SK-N-SH treated with all-trans-retinoic acid at 6 μM for 48 hours (cell line): Measurements from ENCODE around the gene ERI3.

Experiments used
- ARNTL ChIP-seq: fragments of 450-650 bp; formaldehyde crosslinking; IDR thresholded peaks from 2 replicates; pipeline ENCODE4 v1.5.0; 2020; ENCODE audit warnings: low read depth, mild to moderate bottlenecking, moderate library complexity, borderline replicate concordance
- CSDC2 ChIP-seq: fragments of 250-450 bp; sonication (Bioruptor Pico); IDR thresholded peaks from 2 replicates; pipeline ENCODE4 v1.5.0; 2020; ENCODE audit warnings: mild to moderate bottlenecking, moderate library complexity
- ISL1 ChIP-seq: fragments of 250-450 bp; sonication (Bioruptor Pico); IDR thresholded peaks from 2 replicates; pipeline ENCODE4 v2.1.2; 2022; ENCODE audit warnings: mild to moderate bottlenecking, moderate library complexity
- PATZ1 ChIP-seq: fragments of 250-450 bp; sonication (Bioruptor Pico); IDR thresholded peaks from 2 replicates; pipeline ENCODE4 v1.8.0; 2020; ENCODE audit warnings: mild to moderate bottlenecking, moderate library complexity, borderline replicate concordance
- POU6F1 ChIP-seq: fragments of 250-450 bp; sonication (Bioruptor Pico); IDR thresholded peaks from 2 replicates; pipeline ENCODE4 v1.8.0; 2021; ENCODE audit warnings: low read depth, mild to moderate bottlenecking, moderate library complexity, borderline replicate concordance
- RARB ChIP-seq: fragments of 250-450 bp; sonication (Bioruptor Pico); IDR thresholded peaks from 2 replicates; pipeline ENCODE4 v1.8.0; 2021; ENCODE audit warnings: mild to moderate bottlenecking, moderate library complexity
- SNAI2 ChIP-seq: fragments of 250-450 bp; sonication (Bioruptor Pico); IDR thresholded peaks from 2 replicates; pipeline ENCODE4 v1.5.0; 2020; ENCODE audit warnings: mild to moderate bottlenecking, moderate library complexity
- TSHZ2 ChIP-seq: fragments of 250-450 bp; sonication (Bioruptor Pico); IDR thresholded peaks from 2 replicates; pipeline ENCODE4 v1.5.0; 2020; ENCODE audit warnings: mild to moderate bottlenecking, moderate library complexity
- ZNF565 ChIP-seq: fragments of 450-650 bp; formaldehyde crosslinking; conservative IDR thresholded peaks from 2 replicates; pipeline ENCODE4 v1.5.0; 2020; ENCODE audit warnings: low read depth, mild to moderate bottlenecking, moderate library complexity
- ZNF70 ChIP-seq: fragments of 450-650 bp; formaldehyde crosslinking; IDR thresholded peaks from 2 replicates; pipeline ENCODE4 v1.5.0; 2020; ENCODE audit warnings: mild to moderate bottlenecking, moderate library complexity
- TF ChIP-seq, protein P1 (sequence below): fragments of 250-450 bp; sonication (Bioruptor Pico); IDR thresholded peaks from 2 replicates; pipeline ENCODE4 v1.5.1; 2020; ENCODE audit warnings: low read depth, mild to moderate bottlenecking, moderate library complexity

DNA sequence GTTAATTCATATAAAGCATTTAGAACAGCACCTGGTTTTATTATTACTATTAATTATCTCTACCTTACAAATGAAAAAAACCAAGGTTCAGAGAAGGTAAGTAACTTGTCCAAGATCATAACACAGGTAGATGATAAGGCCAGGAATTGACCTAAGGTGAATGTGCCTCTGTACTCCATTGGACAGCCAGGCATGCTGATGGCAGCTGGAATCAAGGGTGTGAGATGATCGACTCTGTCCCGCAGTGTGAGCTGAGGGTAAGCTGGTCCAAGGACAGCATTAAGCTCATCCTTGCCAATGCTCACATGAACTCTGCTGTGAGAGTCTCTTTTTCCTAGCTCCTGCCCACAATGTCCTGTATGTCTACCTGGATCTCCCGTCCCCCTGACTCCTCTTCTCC, 83.4 kb downstream of the ERI3 start:
- TF ChIP-seq ISL1 (no peak), TSHZ2 (CRISPR knock-in tag) (no peak), SNAI2 (CRISPR knock-in tag) (no peak), RARB (CRISPR knock-in tag) (no peak), CSDC2 (CRISPR knock-in tag) (no peak), PATZ1 (CRISPR knock-in tag) (no peak), POU6F1 (CRISPR knock-in tag) (no peak), ZNF565 (CRISPR knock-in tag) (no peak), ZNF70 (CRISPR knock-in tag) (no peak), ARNTL (no peak)
- TF ChIP-seq, protein P1, sequence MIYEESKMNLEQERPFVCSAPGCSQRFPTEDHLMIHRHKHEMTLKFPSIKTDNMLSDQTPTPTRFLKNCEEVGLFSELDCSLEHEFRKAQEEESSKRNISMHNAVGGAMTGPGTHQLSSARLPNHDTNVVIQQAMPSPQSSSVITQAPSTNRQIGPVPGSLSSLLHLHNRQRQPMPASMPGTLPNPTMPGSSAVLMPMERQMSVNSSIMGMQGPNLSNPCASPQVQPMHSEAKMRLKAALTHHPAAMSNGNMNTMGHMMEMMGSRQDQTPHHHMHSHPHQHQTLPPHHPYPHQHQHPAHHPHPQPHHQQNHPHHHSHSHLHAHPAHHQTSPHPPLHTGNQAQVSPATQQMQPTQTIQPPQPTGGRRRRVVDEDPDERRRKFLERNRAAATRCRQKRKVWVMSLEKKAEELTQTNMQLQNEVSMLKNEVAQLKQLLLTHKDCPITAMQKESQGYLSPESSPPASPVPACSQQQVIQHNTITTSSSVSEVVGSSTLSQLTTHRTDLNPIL, result no peak
